LNCaP clone FGC (cell line): ENCODE measurements around the gene TP73.

ENCODE experiments used
- DNase-seq: peaks from one replicate; pipeline ENCODE4 v3.0.0-alpha.2; 2011; ENCODE audit warnings: low read depth
- H3K4me3 ChIP-seq: 2 replicates; pipeline ENCODE4 v1.5.1; 2011; ENCODE audit warnings: mild to moderate bottlenecking, low read depth, low read length, control low read depth
- CTCF ChIP-seq: IDR thresholded peaks from 2 replicates; pipeline ENCODE4 v1.5.1; 2012; ENCODE audit warnings: mild to moderate bottlenecking; ENCODE audit not compliant: control insufficient read depth, insufficient read depth; ENCODE audit errors: extremely low read depth

Gene TP73

GRCh38 chr1:3607703-3608065 lies 44.6 kb upstream of the TP73 start:
- DNase-seq = no peak
- TF ChIP-seq CTCF = no peak
- H3K4me3 ChIP-seq = no peak overlapping the region

- no peak for DNase-seq
- H3K4me3 ChIP-seq = no peak overlapping the region
- TF ChIP-seq CTCF = no peak
Measured at GRCh38 chr1:3608154-3608553, 44.2 kb upstream of the TP73 start.

GRCh38 chr1:3609016-3609768 lies 43.1 kb upstream of the TP73 start:
- H3K4me3 ChIP-seq = no peak overlapping the region
- no peak for DNase-seq
- TF ChIP-seq CTCF = no peak

- no peak for DNase-seq
- H3K4me3 ChIP-seq = no peak overlapping the region
- TF ChIP-seq CTCF = no peak
Measured at GRCh38 chr1:3609769-3610526, 42.4 kb upstream of the TP73 start.

- peak overlapping the region; percentile 46 for H3K4me3 ChIP-seq
- no peak for DNase-seq
- TF ChIP-seq CTCF = no peak
Measured at GRCh38 chr1:3610527-3611169, 41.7 kb upstream of the TP73 start.

- H3K4me3 ChIP-seq = peak within 1 kb of the TSS; percentile 46
- no peak for DNase-seq
Measured at GRCh38 chr1:3611170-3612019, 40.9 kb upstream of the TP73 start, which contains the start of gene MEGF6. TSS of gene MEGF6 (minus strand) at chr1:3611508. CDS start at chr1:3611268, 240 bp downstream.

More at GRCh38 chr1:3611170-3612019, 40.9 kb upstream of the TP73 start, which contains the start of gene MEGF6:
- TF ChIP-seq CTCF = no peak
